A673 (cell line): ENCODE measurements around the gene POLR2M.

ENCODE experiments used
- CTCF ChIP-seq: fragments of 300-800, 200-600 bp; sonication (generic); conservative IDR thresholded peaks from 2 replicates; pipeline ENCODE4 v1.5.1; 2017; ENCODE audit warnings: low read depth, mild to moderate bottlenecking, antibody characterized with exemption, low read length, moderate library complexity, mixed read lengths
- EZH2 ChIP-seq: fragments of 200-600 bp; sonication (generic); IDR thresholded peaks from 2 replicates; pipeline ENCODE4 v1.6.1; 2017; ENCODE audit warnings: borderline replicate concordance, low read depth, mild to moderate bottlenecking, mixed read lengths, antibody characterized with exemption, low read length; ENCODE audit not compliant: poor library complexity, severe bottlenecking

- TF ChIP-seq CTCF (no peak), EZH2 (no peak)
Measured at GRCh38 chr15:57694279-57694678, 12.2 kb upstream of the POLR2M start.
